GM18861 (cell line): ENCODE measurements around the gene BIK.
"Not testable (repeated sequence)": the region's sequence is repeated elsewhere in the genome, so short reads cannot be mapped to it uniquely, and the experiment has no call there.

Experiments used
- ATAC-seq: cut with Tn5 transposase; IDR thresholded peaks from one replicate; pipeline ENCODE4 v1.9.1; 2021; ENCODE audit not compliant: unreplicated experiment

The BIK gene

GRCh38 chr22:43104056-43104625 lies 6.4 kb upstream of the BIK start:
- ATAC-seq, result not testable (repeated sequence)

DNA sequence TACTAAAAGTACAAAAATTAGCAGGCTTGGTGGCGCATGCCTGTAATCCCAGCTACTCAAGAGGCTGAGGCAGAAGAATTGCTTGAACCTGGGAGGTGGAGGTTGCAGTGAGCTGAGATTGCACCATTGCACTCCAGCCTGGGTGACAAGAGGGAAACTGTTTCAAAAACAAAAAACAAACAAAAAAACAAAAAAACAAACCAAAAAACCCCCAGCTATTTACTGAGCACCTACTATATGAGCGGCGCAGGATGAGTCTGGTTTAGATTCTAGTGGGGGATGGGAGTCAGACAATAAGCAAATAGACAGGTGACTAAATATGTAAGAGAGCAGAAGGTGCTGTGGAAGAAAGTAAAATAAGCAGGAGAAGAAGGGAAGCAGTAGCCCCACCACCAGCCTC lies 5.6 kb upstream of the BIK start:
- ATAC-seq, result not testable (repeated sequence)

- no peak for ATAC-seq
Measured at GRCh38 chr22:43106302-43106701, 4.2 kb upstream of the BIK start.

- no peak for ATAC-seq
Measured at GRCh38 chr22:43109511-43109910, 1.0 kb upstream of the BIK start.

DNA sequence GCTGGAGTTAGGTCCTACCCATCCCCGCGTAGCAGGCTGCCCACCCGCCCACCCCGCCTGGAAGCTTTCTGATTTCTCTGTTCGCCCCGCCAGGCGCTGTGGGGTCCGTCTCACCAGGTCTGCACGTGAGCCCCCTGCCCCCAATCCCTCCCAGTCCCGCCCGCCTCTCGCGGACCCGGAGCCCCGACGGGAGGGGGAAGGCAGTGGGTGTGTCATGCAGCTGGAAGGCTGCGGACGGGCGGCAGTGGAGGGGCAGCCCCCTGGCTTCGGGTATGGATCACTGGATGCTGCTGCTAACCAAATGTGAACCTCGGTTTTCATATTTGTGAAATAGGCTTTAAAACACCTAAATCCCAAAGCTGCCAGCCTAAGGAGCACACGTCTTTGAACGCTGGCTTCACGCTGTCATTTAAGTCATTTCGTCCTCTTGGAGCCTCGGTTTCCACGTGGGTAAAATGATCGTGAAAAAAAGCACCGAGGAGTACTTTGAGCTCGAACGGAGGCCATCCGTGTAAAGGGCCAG lies 568 bp upstream of the BIK start:
- no peak for ATAC-seq

DNA sequence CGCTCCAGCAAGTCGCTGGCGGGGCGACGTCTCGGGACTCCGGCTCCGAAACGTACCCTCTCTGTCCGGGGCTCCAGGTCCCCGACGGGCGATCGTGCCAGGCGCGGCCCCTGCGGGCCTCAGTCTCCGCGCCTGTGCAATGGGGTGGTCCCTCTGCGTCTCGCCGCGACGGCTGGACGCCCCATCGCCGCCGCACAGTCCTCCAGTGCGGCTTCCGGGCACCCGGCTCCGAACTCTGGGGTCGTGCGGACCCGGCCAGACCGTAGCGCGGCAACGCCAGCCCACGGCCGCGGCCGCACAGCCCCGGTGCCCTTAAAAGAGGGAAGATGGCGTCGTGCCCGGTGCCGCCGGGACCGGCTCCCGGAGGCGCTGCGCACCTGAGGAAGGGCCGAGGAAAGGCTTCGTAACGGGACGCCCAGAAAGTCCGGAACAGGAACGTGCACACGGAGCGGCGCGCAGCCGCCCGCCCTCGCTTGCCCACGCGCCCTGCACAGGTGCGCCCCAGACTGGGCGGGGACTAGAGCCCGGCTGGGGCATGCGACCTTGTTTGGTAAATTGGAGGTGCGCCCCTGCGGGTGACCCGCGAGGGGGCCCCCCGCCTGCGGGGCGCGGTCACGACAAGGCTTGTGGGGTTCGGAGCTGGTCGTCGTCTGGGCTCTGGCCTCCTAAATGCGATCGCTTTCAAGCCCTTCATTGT lies 525 bp downstream of the BIK start:
- ATAC-seq, result no peak

GRCh38 chr22:43113526-43114251 lies 3.1 kb downstream of the BIK start:
- no peak for ATAC-seq

GRCh38 chr22:43114958-43115357 lies 4.4 kb downstream of the BIK start:
- ATAC-seq, result no peak

DNA sequence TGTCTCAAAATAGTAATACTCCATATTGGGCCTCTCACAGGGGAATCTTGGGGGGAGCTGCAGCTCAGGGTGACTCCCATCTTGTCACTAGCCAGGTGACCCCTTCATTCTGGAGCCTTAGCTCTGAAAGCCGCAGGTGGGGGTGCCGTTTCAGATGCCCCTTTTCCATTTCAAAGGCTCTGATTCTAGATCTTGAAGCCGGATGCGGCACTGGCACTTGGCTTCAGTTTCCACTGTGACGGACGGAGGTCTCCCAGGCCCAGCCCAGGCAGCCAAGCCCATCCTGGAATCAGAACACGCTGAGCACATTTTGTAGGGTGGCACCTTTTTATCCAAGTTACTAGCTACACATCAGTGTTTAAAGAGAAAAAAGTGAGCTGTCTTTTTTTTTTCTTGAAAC lies 6.4 kb downstream of the BIK start:
- no peak for ATAC-seq

GRCh38 chr22:43118024-43118849 lies 7.7 kb downstream of the BIK start:
- no peak for ATAC-seq

DNA sequence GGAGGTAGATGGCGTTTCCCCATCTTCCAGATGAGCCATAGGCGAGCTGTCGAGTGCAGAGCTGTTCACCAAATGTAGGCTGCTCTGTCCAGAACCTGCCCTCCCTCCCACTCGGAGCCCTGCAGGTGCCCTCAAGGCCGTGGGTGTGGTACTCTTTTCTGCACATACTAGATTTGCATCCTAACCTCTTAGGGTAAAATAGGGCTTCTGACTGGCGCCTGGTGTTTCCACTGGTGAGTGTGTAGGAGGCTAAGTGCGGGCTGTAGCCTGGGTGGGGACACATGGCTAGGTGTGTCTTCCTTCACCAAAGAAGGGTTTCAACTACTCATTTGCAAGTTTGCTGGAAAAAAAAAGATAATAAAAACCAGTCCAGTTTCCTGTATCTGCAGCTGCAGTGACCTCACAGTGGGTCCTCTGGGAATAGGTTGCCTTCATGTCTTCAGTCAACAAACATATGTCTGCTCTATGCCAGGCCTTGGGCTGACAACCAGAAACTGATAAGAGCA lies 8.5 kb downstream of the BIK start:
- ATAC-seq, result peak; percentile 61

DNA sequence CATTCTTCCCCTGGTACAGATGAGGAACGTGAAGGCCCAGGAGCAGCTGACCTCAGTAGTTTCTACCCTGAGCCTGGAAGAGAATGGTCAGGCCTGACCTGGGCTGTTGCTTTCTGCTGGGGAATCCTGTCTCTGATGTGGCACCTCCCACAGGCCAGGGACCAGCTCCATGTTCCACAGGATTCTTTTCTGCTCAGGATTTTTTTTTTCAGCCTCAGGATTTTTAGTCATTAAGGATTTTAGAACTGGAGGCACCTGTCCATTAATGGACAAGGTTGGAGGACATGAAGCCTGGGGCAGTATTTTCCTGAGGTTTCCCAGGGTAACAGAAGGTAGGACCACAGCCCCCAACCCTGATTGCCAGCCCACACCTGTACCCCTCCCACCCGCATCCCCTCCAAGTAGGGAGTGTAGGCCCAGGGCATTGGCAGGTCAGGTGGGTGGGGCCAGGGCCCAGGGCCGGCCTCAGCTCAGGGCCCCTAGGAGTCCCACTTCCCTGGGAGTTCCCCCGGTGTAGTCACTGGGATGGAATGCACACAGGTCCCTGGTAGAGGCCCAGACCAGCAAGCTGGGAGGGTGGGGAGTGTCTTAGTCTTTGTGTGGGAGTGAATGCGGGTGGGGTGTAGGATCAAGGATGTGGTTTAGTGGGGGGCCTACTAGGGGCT lies 16.1 kb downstream of the BIK start:
- no peak for ATAC-seq

- no peak for ATAC-seq
Measured at GRCh38 chr22:43127166-43127908, 16.8 kb downstream of the BIK start.

DNA sequence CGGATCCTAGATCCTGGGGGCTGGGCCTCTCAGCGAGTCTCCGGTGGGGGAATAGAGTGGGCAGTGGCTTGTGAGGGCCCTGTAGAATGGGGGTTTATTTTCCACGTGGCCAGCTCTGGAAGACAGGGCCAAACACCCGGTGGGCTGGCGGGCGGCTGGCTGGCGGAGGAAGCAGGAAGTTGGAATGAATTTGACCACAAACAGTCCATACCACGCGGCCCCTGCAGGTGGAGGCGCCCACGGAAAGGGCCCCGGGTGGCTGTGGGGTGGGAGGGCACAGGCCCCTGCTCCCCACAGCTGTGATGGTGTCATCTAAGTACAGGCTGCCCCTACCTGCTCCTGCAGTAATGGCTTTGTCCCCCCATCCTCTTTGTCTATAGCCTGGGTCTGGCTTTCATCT lies 17.6 kb downstream of the BIK start:
- no peak for ATAC-seq

GRCh38 chr22:43128928-43129424 lies 18.4 kb downstream of the BIK start:
- ATAC-seq, result no peak

- no peak for ATAC-seq
Measured at GRCh38 chr22:43129426-43130425, 19.2 kb downstream of the BIK start.

GRCh38 chr22:43131773-43132501 lies 21.4 kb downstream of the BIK start:
- ATAC-seq, result no peak

DNA sequence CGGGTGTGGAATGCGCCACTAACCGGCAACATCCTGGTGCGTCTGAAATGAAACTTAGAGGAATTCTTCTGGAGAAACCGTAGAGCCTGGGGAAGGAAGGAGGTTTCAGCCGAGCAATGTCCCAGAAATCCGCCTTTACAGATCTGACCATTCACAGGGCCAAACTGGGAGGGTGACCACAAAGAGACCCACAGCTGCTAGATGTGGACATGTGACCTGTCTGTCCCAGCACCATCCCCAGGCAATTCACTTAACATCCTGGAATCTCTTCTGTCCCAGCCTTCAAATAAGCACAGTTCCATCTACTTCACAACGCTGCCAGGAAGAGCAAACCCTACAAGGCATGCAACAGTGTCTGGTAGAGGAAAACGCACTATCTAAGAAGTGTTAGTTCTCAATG lies 22.9 kb downstream of the BIK start:
- no peak for ATAC-seq
